RPMI7951 (cell line): ENCODE measurements around the gene PTGIR. TPM values are rescaled to one million over a fixed set of nuclear protein-coding genes. Genes with fewer than 3 reads are reported as not detected.

ENCODE experiments used
- DNase-seq: peaks from one replicate; pipeline ENCODE4 v3.0.0-alpha.2; 2012; ENCODE audit warnings: low read depth
- total RNA-seq: library from RNA; depleted of rRNA; stranded (reverse); fragments of >200 nt; shearing (Covaris generic); gene quantifications from 2 replicates; pipeline ENCODE4 v1.2.3, GENCODE V29; 2014

PTGIR gene
- total RNA-seq, 1 experiment from 2014 or later: 0.60 TPM

DNA sequence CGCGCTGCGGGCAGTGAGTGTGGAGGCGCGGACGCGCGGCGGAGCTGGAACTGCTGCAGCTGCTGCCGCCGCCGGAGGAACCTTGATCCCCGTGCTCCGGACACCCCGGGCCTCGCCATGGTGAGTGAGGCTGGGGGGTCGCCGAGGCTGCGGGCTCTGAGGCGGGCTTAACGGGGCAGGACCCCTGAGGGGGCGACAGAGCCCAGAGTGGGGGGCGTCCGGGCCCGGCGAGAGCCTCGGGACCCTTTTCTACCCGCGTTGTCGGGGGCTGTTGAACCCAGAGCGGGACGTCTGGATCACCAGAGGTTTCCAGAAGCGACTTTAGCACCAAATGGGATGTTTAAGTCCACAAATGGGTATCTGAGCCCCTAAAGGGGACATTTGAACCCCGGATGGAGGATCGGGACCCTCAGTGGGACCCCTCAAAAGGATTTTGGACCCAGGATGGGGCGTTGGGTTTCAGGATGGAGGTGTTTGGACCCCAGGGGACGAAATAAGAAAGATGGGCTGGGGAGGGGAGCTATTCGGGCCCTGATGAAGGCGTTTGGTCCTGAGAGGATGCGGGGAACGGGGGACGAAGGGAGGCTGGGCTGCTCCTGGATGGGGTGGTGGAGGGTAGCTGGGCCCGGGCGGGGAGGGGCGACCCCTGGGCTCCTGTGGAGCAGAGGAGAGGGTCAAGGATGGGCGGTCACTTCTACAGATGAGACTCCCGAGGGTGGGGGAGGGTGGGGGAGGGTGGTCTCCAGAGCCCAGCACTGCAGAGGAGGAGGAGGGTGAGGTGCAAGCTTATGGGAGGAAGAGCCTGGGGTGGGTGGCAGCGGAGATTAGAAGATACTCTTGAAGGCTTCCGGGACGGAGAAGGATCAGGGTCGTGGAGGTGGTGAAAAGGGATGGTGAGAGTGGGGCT is 23.3 kb downstream of the PTGIR start, which contains the start of gene CALM3:
TSS of gene CALM3 (plus strand) at position 13 of the 907 bp plus-strand sequence. CDS start at position 118, 105 bp downstream.
- no peak for DNase-seq

DNA sequence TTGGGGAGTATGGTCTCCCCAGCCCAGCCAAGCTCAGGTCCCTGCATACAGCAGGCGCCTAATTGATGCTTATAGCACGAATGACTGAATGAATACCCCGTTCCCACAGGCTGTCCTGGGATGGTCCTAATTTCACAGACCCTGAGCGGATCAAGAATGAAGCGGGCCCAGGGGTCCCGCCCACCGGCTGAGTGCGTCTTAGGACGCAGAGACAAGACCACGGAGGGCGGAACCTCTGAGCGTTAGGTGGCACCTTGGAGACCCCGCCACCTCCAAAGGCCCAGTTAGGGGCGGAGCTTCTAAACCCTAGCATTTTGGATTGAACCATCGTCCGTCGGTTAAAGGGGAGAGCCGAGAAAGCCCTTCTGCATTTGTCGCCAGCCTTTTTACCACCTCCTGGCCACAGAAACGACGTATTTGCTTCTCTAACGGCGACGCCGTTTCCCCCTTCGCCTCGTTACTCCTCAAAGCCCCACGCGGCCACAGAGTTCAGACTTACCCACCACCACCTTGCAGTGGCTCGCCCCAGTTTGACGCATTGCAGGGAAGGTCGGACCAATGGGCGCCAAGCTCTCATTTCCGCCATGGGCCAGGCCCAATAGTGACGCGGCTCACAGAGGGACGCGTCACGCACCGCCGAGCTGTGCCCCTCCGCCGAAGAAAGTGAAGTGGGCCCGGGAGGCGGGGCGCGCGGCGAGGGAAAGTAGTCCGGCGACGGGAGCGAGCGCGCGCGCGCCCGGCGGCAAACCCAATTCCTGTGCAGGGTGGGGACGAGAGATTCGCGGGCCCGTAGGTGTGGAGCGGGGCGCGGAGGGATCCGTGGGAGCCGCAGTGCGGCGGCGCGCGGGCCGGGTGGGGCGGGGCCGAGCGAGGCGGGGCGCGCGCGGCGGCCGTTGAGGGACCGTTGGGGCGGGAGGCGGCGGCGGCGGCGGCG is 24.2 kb downstream of the PTGIR start:
- DNase-seq: peak; percentile 97

DNA sequence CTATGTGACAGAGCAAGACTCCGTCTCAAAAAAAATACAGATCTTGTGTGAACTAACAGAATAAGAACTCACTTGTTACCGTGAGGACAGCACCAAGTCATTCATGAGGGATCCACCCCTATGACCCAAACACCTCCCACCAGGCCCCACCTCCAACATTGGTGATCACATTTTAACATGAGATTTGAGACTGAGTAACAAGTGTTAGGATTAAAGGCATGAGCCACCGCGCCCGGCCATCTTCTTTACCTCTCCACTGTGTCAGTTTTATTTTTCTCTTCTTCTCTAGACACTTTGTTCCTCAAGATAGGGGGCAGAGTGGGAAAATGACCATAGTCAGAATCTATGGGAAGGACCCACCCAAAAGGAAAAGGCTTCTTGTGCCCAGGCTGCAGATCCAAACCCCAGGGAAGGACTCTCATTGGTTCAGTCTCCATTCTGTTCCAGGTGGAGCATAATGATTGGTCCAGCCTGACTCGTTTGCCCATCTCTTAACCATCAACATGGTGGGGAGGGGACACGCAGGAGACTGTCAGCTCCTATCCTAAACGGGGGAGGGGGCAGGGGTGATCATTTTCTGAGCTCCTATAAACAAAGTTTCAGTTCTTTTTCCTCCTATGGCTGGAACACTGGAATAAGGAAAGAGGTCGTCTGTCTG is 25.0 kb downstream of the PTGIR start:
- DNase-seq: no peak

DNA sequence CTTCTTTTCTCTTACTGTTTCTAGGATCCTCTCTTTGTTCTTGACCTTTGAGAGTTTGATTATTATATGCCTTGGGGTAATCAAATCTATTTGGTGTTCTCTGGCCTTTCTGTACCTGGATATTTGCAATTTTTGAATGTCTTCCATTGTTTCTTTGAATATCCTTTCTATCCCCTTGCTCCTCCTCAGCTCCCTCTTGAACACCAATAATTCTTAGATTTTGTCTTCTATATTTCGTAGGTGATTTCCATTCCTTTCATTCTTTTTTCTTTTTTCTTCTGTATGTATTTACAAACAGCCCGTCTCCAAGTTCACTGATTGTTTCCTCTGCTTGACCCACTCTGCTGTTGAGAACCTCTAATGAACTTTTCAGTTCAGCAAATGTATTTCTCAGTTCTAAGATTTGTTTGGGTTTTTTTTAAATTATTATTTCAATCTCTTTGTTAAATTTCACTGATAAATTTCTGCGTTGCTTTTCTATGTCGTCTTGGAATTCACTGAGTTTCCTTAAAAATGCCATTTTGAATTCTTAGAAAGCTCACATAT is 26.4 kb downstream of the PTGIR start:
- no peak for DNase-seq

DNA sequence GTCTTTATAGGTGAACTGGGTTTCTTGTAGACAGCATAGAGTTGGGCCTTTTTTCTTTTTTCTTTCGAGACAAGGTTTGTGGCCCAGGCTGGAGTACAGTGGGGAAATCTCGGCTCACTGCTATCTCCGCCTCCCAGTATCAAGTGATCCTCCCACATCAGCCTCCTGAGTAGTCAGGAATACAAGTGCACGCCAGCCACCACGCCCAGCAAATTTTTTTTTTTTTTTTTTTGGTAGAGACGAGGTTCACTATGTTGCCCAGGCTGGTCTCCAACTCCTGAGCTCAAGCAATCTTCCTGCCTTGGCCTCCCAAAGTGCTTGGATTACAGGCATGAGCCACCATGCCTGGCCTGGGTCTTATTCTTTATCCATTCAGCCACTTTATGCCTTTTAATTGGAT is 28.9 kb downstream of the PTGIR start:
- DNase-seq: no peak

DNA sequence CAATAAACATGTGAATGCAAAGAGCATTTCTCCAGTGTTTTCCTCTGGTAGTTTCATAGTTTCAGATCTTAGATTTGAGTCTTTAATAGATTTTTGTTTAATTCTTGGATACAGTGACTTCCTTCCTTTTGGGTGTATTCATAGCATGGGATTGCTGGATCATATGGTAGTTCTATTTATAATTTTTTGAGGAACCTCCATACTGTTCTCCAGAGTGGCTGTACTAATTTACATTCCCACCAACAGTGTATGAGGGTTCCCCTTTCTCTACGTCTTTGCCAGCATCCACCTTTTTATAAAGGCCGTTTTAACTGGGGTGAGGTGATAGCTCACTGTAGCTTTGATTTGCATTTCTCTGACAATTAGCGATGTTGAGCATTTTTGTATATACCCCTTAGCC is 33.0 kb downstream of the PTGIR start:
- no peak for DNase-seq

DNA sequence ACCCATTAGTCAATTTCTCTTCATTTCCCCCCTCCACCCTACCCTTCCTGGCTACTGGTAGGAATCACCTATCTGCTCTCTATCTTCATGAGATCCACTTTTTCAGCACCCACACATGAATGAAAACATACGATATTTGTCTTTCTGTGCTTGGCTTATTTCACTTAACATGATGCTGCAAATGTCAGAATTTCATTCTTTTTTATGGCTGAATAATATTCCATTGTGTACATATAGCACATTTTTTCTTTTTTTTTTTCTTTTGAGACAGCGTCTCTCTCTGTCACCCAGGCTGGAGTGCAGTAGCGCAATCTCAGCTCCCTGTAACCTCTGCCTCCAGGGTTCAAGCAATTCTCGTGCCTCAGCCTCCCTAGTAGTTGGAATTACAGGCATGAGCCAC is 33.6 kb downstream of the PTGIR start:
- DNase-seq: no peak

DNA sequence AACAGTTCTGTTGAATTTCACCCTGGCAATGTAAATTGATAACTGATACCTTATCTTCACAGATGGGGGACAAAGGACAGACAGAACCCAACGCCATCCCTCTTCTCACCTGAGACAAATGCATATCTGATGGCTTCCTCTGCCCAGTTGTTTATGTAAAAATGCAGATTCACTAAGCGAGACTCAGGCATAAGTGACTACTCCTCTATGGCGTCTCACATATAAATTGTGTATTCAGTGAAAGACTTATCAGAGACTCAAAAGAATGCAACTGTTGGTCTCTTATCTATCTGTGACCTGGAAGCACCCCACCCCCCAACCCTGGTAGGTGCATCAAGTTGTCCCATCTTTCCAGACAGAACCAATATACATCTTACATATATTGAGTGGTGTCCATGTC is 37.0 kb downstream of the PTGIR start:
- DNase-seq: no peak

DNA sequence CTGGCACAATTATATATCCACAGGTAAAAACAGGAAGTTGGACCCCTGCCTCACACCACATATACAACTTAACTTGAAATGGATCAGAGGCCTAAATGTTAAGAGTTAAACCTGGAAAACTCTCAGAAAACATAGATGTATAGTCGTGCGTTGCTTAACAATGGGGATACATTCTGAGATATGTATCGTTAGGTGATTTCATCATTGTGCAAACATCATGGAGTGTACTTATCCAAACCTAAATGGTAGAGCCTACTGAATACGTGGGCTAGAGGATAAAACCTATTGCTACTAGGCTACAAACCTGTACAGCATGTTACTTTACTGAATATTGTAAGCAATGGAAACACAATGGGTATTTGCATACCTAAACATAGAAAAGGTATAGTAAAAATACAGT is 38.6 kb downstream of the PTGIR start:
- DNase-seq: no peak

DNA sequence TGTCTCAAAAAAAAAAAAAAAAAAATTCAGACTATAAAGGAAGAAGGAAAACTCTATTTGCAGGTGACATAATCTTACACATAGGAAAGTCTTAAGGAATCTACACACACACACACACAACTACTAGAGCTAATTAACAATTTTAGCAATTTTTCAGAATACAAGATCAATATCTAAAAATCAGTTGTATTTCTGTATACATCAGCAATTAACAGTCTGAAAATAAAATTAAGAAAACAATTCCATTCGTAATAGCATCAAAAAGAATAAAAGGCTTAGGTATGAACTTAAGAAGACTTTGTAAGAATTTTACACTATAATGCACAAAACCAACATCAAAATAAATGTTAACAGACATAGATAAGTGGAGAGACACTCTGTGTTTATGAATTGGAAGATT is 39.4 kb downstream of the PTGIR start:
- DNase-seq: no peak

DNA sequence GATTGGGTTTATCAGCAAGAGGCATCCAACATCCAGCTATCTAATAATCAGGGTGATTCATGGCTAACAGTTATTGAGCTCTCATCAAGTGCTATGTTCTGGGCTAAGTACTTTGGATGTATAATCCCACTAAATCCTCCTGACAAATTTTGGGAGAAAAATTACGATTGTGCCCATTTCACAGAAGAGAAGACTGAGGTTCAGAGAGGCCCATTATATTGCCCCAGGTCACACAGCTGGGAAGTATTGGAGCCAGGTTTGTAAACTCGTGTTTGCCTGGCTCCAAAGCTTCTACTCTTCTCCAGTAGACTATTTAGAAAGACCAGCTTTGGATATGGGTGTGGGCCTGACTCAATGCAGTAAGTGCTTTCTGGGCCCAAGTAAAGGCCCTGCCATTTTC is 44.6 kb downstream of the PTGIR start:
- DNase-seq: no peak

DNA sequence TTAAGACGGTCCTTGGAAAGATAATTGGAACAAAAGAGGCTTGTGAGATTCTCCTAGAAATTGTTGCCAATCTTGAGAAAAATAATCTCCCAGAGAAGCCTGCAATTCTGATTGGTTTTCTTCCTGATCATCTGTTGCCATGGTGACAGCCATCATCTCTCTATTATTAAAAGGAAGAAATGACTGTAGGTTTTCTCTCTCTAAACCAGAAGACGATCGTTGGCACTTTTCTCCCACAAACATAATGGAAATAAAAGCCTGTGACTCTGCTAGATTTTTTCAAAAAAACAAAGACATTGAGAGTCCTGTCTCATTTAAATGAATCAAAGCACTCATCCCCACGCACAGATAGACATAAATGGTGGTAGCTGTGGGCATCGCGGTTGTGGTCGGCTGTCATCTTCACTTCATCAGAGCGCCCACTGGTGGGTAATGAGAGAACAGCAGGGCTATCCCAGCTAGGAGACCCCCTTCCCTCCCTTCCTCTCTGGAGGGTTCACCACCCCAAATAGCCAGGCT is 45.5 kb downstream of the PTGIR start:
- no peak for DNase-seq

DNA sequence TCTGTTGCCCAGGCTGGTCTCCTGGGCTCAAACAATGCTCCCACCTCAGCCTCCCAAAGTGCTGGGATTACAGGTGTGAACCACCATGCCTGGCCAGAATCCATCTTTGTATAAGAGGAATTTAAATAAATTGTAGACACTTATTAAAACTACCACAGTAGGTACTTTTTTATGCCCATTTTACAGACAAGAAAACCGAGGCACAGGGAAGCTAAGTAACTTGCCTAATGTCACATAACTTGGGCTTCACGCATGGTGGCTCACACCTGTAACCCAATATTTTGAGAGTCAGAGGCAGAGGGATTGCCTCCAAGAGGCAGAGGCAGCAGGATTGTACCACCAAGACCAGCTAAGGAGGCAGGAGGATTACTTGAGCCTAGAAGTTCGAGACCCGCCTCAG is 46.4 kb downstream of the PTGIR start:
- DNase-seq: no peak

DNA sequence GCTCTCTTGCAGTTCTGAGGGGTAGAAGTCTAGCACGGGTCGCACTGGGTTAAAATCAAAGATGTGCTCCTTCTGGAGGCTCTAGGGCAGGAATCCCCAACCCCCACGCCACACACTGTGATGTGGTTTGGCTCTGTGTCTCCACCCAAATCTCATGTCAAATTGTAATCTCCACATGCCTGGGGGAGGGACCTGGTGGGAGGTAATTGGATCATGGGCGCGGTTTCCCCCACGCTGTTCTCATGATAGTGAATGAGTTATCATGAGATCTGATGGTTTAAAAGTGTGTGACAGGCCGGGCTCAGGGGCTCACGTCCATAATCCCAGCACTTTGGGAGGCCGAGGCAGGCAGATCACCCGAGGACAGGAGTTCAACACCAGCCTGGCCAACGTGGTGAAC is 50.4 kb downstream of the PTGIR start:
- peak; percentile 59 for DNase-seq

DNA sequence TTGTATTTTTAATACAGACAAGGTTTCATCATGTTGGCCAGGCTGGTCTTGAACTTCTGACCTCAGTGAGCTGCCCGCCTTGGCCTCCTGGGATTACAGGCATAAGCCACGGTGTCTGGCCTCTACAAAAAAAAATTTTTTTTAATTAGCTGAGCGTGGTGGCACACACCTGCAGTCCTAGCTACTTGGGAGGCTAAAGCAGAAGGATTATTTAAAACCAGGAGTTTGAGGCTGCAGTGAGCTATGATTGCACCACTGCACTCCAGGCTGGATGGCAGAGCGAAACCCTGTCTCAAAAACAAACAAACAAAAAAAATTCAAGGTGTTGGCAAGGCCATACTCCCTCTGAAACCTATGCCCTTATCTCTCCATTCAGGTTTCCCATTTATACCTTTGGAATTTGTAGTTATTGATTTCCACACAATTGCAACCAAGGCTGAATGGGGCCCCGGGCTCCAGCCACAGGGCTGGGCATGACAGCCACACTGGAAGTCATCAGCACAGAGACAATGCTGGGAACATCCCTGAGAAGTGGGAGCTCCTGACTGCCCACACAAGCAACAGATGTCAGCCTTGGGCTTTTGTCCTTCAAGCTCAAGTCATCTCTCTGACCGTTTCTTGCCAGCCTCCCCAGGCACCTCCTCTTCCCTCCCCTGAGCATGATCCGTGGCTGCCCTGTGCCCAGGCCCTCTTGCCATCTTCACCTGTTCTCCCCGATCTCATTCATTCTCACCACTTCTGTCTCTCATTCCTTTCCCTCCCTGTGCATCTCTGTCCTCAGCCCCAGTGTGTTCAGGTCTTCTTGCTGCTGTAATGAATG is 51.0 kb downstream of the PTGIR start:
- no peak for DNase-seq

DNA sequence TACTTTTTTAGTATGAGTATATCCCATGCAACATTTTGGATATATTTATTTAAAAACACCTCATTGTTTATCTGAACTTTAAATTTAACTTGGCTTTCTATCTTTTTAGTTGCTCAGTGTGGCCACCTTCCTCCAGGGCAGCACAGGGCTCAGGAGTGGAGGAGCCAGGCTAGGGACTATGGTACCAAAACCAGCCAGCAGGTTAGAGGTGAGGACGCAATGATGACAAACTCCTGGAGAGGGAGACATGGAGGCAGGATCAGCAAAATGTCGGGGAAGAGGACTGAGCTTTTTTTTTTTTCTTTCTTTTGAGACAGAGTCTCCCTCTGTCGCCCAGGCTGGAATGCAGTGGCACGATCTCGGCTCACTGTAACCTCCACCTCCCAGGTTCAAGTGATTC is 53.4 kb downstream of the PTGIR start:
- DNase-seq: peak; percentile 27
